ENCODE results near the gene TMEM208.

Gene TMEM208

DNA sequence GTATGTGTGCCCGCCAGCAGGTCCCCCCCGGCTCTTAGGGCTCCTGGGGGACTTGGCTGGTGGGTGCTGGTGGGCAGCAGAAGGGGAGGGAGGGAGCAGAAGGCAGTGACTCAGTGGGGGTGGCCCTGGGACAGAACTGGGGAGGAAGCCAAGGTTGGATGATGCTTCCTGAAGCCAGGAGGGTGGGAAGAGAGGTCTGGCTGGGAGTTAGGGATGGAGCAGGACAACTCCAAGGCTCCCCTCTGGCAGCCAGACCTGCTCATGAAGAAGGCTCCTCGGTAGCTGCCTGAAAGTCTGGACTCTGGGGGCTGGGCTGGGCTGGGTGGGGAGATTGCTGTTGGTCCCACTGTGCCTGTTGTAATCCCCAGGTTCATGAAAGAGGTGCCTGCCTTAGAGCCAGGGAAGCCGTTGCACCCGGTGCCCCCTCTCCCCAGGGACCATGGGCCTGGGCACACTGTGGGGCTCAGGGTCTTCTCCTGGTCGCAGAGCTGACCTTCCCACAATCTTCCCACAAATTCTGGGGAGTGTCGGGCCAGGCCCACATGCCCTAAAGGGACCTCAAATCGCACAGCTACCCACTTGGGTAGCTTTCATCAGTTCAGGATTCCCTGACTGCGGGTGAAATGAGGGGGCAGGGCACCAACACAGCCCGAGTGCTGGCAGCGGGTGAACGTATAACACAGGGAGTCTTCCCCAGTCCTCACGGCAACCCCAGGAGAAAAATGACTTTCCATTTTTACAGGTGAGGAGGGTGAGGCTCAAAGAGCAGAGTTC, 51.3 kb downstream of the TMEM208 start:
- no peak for DNase-seq (ENCODE audit: low read depth in 2 of 2)

Measured in stimulated activated CD8-positive, alpha-beta memory T cell treated with anti-CD3 and anti-CD28 coated beads, Interleukin-2, amount 100 ng/mL, for 1 hour (primary cell).